WTC11 (cell line): ENCODE data around the gene PSMD14. TPM values are rescaled to one million over a fixed set of nuclear protein-coding genes. Genes with fewer than 3 reads are reported as not detected.

Source experiments
- ATAC-seq: fragments of 200-7000 bp; cut with Tn5 transposase; 2 replicates; pipeline ENCODE4 v1.10.0; 2021; ENCODE audit warnings: mild to moderate bottlenecking, moderate library complexity
- CTCF ChIA-PET: fragments of 300-600 bp; sonication (Branson Sonifier 250); formaldehyde crosslinking; loops from one replicate; lab custom pipeline; 2021; ENCODE audit warnings: antibody characterized with exemption; lab: Charles Lee
- POLR2A ChIA-PET: fragments of 350-600 bp; sonication (Branson Sonifier 250); formaldehyde crosslinking; loops from one replicate; lab custom pipeline; 2021; ENCODE audit warnings: antibody characterized with exemption; lab: Charles Lee
- DNase-seq: peaks from one replicate; pipeline ENCODE4 v3.0.0; 2021; ENCODE audit warnings: low spot score
- H3K27ac Mint-ChIP-seq: 2 replicates; pipeline ENCODE4 v1.8.0; 2021; ENCODE audit warnings: mixed read lengths
- H3K27me3 Mint-ChIP-seq: 2 replicates; pipeline ENCODE4 v1.8.0; 2021; ENCODE audit warnings: low read depth, mild to moderate bottlenecking, moderate library complexity, mixed read lengths
- H3K36me3 Mint-ChIP-seq: 2 replicates; pipeline ENCODE4 v1.8.0; 2021; ENCODE audit warnings: mixed read lengths
- H3K4me1 Mint-ChIP-seq: 2 replicates; pipeline ENCODE4 v1.8.0; 2022; ENCODE audit warnings: mixed read lengths
- H3K4me3 Mint-ChIP-seq: 2 replicates; pipeline ENCODE4 v1.8.0; 2021; ENCODE audit warnings: mild to moderate bottlenecking, moderate library complexity, mixed read lengths
- H3K9me3 Mint-ChIP-seq: 2 replicates; pipeline ENCODE4 v1.8.0; 2021; ENCODE audit warnings: mixed read lengths
- AR ChIP-seq: fragments of 250-450 bp; sonication (Bioruptor Pico); IDR thresholded peaks from 2 replicates; pipeline ENCODE4 v1.9.0; 2021; ENCODE audit warnings: mild to moderate bottlenecking
- ATF2 ChIP-seq: sonication (generic); formaldehyde crosslinking; IDR thresholded peaks from 2 replicates; pipeline ENCODE4 v1.8.1; 2022; ENCODE audit warnings: low read depth, missing genetic modification reagents, borderline replicate concordance
- CTCF ChIP-seq: fragments of 200-600 bp; IDR thresholded peaks from 2 replicates; pipeline ENCODE4 v1.8.0; 2022; ENCODE audit warnings: antibody characterized with exemption
- E2F1 ChIP-seq: sonication (generic); formaldehyde crosslinking; IDR thresholded peaks from 2 replicates; pipeline ENCODE4 v1.8.0; 2022; ENCODE audit warnings: mild to moderate bottlenecking, missing genetic modification reagents
- ELF4 ChIP-seq: sonication (generic); formaldehyde crosslinking; IDR thresholded peaks from 2 replicates; pipeline ENCODE4 v1.8.1; 2022; ENCODE audit warnings: low read depth, mild to moderate bottlenecking, moderate library complexity, missing genetic modification reagents
- FOXJ3 ChIP-seq: sonication (generic); formaldehyde crosslinking; IDR thresholded peaks from 2 replicates; pipeline ENCODE4 v1.9.0; 2021; ENCODE audit warnings: missing genetic modification reagents, mild to moderate bottlenecking, borderline replicate concordance
- JUN ChIP-seq: sonication (generic); formaldehyde crosslinking; IDR thresholded peaks from 2 replicates; pipeline ENCODE4 v1.8.0; 2023; ENCODE audit warnings: mild to moderate bottlenecking, missing genetic modification reagents
- MXD4 ChIP-seq: fragments of 250-450 bp; sonication (Bioruptor Pico); IDR thresholded peaks from 2 replicates; pipeline ENCODE4 v1.8.0; 2021; ENCODE audit warnings: mild to moderate bottlenecking, moderate library complexity, borderline replicate concordance
- NR3C1 ChIP-seq: sonication (generic); formaldehyde crosslinking; conservative IDR thresholded peaks from 2 replicates; pipeline ENCODE4 v1.8.1; 2023; ENCODE audit warnings: low read depth, mild to moderate bottlenecking, missing genetic modification reagents
- TEAD1 ChIP-seq: sonication (generic); formaldehyde crosslinking; IDR thresholded peaks from 2 replicates; pipeline ENCODE4 v1.8.0; 2022; ENCODE audit warnings: mild to moderate bottlenecking, missing genetic modification reagents
- TP53 ChIP-seq: sonication (generic); formaldehyde crosslinking; IDR thresholded peaks from 2 replicates; pipeline ENCODE4 v1.8.1; 2023; ENCODE audit warnings: mild to moderate bottlenecking, missing genetic modification reagents
- USF1 ChIP-seq: sonication (generic); formaldehyde crosslinking; IDR thresholded peaks from 2 replicates; pipeline ENCODE4 v1.8.0; 2022; ENCODE audit warnings: mild to moderate bottlenecking, missing genetic modification reagents
- ZNF121 ChIP-seq: sonication (generic); formaldehyde crosslinking; IDR thresholded peaks from 2 replicates; pipeline ENCODE4 v1.8.0; 2023; ENCODE audit warnings: missing genetic modification reagents
- ZNF263 ChIP-seq: sonication (generic); formaldehyde crosslinking; IDR thresholded peaks from 2 replicates; pipeline ENCODE4 v1.8.1; 2022; ENCODE audit warnings: low read depth, mild to moderate bottlenecking, moderate library complexity, missing genetic modification reagents
- ZNF423 ChIP-seq: fragments of 250-450 bp; sonication (Bioruptor Pico); IDR thresholded peaks from 2 replicates; pipeline ENCODE4 v2.1.2; 2022; ENCODE audit warnings: mild to moderate bottlenecking, moderate library complexity
- ZNF512 ChIP-seq: sonication (generic); formaldehyde crosslinking; IDR thresholded peaks from 2 replicates; pipeline ENCODE4 v1.8.1; 2022; ENCODE audit warnings: missing genetic modification reagents, borderline replicate concordance
- total RNA-seq: library from RNA; stranded (reverse); gene quantifications from 3 replicates; pipeline ENCODE4 v1.2.3, GENCODE V29; 2021

PSMD14 gene
- total RNA-seq, 1 experiment from 2014 or later: 80.5 TPM

GRCh38 chr2:161355106-161355505 is 46.9 kb downstream of the PSMD14 start:
- DNase-seq (no peak), ATAC-seq (no peak)
- H3K9me3 Mint-ChIP-seq: 0 out of 2 replicates have a peak, but pooled peaks cover 7% of the 10 kb centered on the region
- ChIA-PET CTCF (no interaction called here), POLR2A (no interaction called here)
- no peaks in the 10 kb centered on the region for H3K27me3 Mint-ChIP-seq
- TF ChIP-seq JUN (CRISPR knock-in tag) (no peak), ZNF263 (CRISPR knock-in tag) (no peak), TP53 (no peak)
- peaks cover 55% of the 10 kb centered on the region for H3K4me1 Mint-ChIP-seq
- no peak overlapping the region for H3K27ac Mint-ChIP-seq
- peaks cover 5% of the 10 kb centered on the region for H3K36me3 Mint-ChIP-seq
- no peak overlapping the region for H3K4me3 Mint-ChIP-seq

- Mint-ChIP-seq H3K27me3 (no peaks in the 10 kb centered on the region), H3K36me3 (peaks cover 10% of the 10 kb centered on the region), H3K4me3 (no peak overlapping the region), H3K4me1 (peaks cover 52% of the 10 kb centered on the region), H3K9me3 (peaks cover 11% of the 10 kb centered on the region), H3K27ac (no peak overlapping the region)
- ChIA-PET POLR2A (no interaction called here), CTCF (no interaction called here)
- ATAC-seq (no peak), DNase-seq (no peak)
- no peak for TF ChIP-seq AR (CRISPR knock-in tag)
- TF ChIP-seq ZNF423 (CRISPR knock-in tag): no peak
- no peak for TF ChIP-seq CTCF
- no peak for TF ChIP-seq MXD4 (CRISPR knock-in tag)
- TF ChIP-seq ZNF512 (CRISPR knock-in tag): no peak
- no peak for TF ChIP-seq ATF2 (CRISPR knock-in tag)
- TF ChIP-seq USF1 (CRISPR knock-in tag): no peak
- TF ChIP-seq ELF4 (CRISPR knock-in tag): no peak
- no peak for TF ChIP-seq E2F1 (CRISPR knock-in tag)
- no peak for TF ChIP-seq FOXJ3 (CRISPR knock-in tag)
- TF ChIP-seq TEAD1: no peak
- no peak for TF ChIP-seq NR3C1 (CRISPR knock-in tag)
- no peak for TF ChIP-seq ZNF121 (CRISPR knock-in tag)
- TF ChIP-seq ZNF263 (CRISPR knock-in tag): no peak
Observed at GRCh38 chr2:161355983-161356382, 47.8 kb downstream of the PSMD14 start.
